ENCODE measurements around the gene DNPH1.
A peak's percentile ranks its signal among the peaks of the same experiment; 100 is the strongest.

Gene DNPH1

GRCh38 chr6:43248101-43248500 lies 18.8 kb upstream of the DNPH1 start:
- no peaks in the 10 kb centered on the region for H3K9me3 ChIP-seq (ENCODE audit: insufficient read depth, low read length)
- DNase-seq (ENCODE audit: low read depth, low spot score), result no peak
- H3K4me1 ChIP-seq (ENCODE audit: insufficient read depth, insufficient read length), result peaks cover 15% of the 10 kb centered on the region
- TF ChIP-seq YY1 (IDR thresholded peaks at IDR 0.05; ENCODE audit: insufficient read depth, insufficient read length) (no peak), SUZ12 (IDR thresholded peaks at IDR 0.05; ENCODE audit: extremely low read depth, insufficient read depth, insufficient read length) (no peak), ZNF274 (IDR thresholded peaks at IDR 0.05; ENCODE audit: low read depth, low read length) (no peak)
- H3K4me3 ChIP-seq (ENCODE audit: insufficient read length, low read depth), result no peak overlapping the region
- H3K9ac ChIP-seq (ENCODE audit: insufficient read length, low read depth), result no peak overlapping the region
- no peaks in the 10 kb centered on the region for H3K36me3 ChIP-seq (ENCODE audit: insufficient read depth, insufficient read length, low read length)
- peaks cover 56% of the 10 kb centered on the region for H3K27me3 ChIP-seq (ENCODE audit: insufficient read depth, insufficient read length)

GRCh38 chr6:43247114-43247999 lies 18.1 kb upstream of the DNPH1 start:
- peak; percentile 56 for DNase-seq (ENCODE audit: low read depth, low spot score)
- Histone ChIP-seq H3K9me3 (ENCODE audit: insufficient read depth, low read length) (no peaks in the 10 kb centered on the region), H3K27me3 (ENCODE audit: insufficient read depth, insufficient read length) (peaks cover 64% of the 10 kb centered on the region), H3K4me1 (ENCODE audit: insufficient read depth, insufficient read length) (peaks cover 15% of the 10 kb centered on the region), H3K4me3 (ENCODE audit: insufficient read length, low read depth) (peak overlapping the region; percentile 77), H3K36me3 (ENCODE audit: insufficient read depth, insufficient read length, low read length) (no peaks in the 10 kb centered on the region), H3K9ac (ENCODE audit: insufficient read length, low read depth) (peak overlapping the region; percentile 67)
- TF ChIP-seq ZNF274 (IDR thresholded peaks at IDR 0.05; ENCODE audit: low read depth, low read length) (no peak), YY1 (IDR thresholded peaks at IDR 0.05; ENCODE audit: insufficient read depth, insufficient read length) (no peak), SUZ12 (IDR thresholded peaks at IDR 0.05; ENCODE audit: extremely low read depth, insufficient read depth, insufficient read length) (no peak)

- DNase-seq (ENCODE audit: low read depth, low spot score), result peak; percentile 40
- H3K9ac ChIP-seq (ENCODE audit: insufficient read length, low read depth), result no peak overlapping the region
- peaks cover 72% of the 10 kb centered on the region for H3K27me3 ChIP-seq (ENCODE audit: insufficient read depth, insufficient read length)
- no peaks in the 10 kb centered on the region for H3K36me3 ChIP-seq (ENCODE audit: insufficient read depth, insufficient read length, low read length)
- no peaks in the 10 kb centered on the region for H3K9me3 ChIP-seq (ENCODE audit: insufficient read depth, low read length)
- H3K4me3 ChIP-seq (ENCODE audit: insufficient read length, low read depth), result peak overlapping the region; percentile 77
- no peak for TF ChIP-seq ZNF274 (IDR thresholded peaks at IDR 0.05; ENCODE audit: low read depth, low read length)
- TF ChIP-seq YY1 (IDR thresholded peaks at IDR 0.05; ENCODE audit: insufficient read depth, insufficient read length), result no peak
- TF ChIP-seq SUZ12 (IDR thresholded peaks at IDR 0.05; ENCODE audit: extremely low read depth, insufficient read depth, insufficient read length), result no peak
- peaks cover 11% of the 10 kb centered on the region for H3K4me1 ChIP-seq (ENCODE audit: insufficient read depth, insufficient read length)
These were observed 17.2 kb upstream of the DNPH1 start for GRCh38 chr6:43246301-43247113.

GRCh38 chr6:43243664-43244321 lies 14.5 kb upstream of the DNPH1 start:
- TF ChIP-seq SUZ12 (IDR thresholded peaks at IDR 0.05; ENCODE audit: extremely low read depth, insufficient read depth, insufficient read length) (peak; percentile 82), YY1 (IDR thresholded peaks at IDR 0.05; ENCODE audit: insufficient read depth, insufficient read length) (no peak)
- no peak for DNase-seq (ENCODE audit: low read depth, low spot score)
- H3K9me3 ChIP-seq (ENCODE audit: insufficient read depth, low read length), result no peaks in the 10 kb centered on the region
- peaks cover 75% of the 10 kb centered on the region for H3K27me3 ChIP-seq (ENCODE audit: insufficient read depth, insufficient read length)
- no peaks in the 10 kb centered on the region for H3K36me3 ChIP-seq (ENCODE audit: insufficient read depth, insufficient read length, low read length)
- H3K4me1 ChIP-seq (ENCODE audit: insufficient read depth, insufficient read length), result peaks cover 5% of the 10 kb centered on the region
- H3K4me3 ChIP-seq (ENCODE audit: insufficient read length, low read depth), result no peak overlapping the region
- H3K9ac ChIP-seq (ENCODE audit: insufficient read length, low read depth), result no peak overlapping the region

GRCh38 chr6:43242908-43243663 lies 13.8 kb upstream of the DNPH1 start, which contains the start of gene TTBK1:
Gene TTBK1 (plus strand): TSS chr6:43243481. CDS start chr6:43246661, 3,180 bp downstream.
- H3K9me3 ChIP-seq (ENCODE audit: insufficient read depth, low read length), result no peaks in the 10 kb centered on the region
- TF ChIP-seq YY1 (IDR thresholded peaks at IDR 0.05; ENCODE audit: insufficient read depth, insufficient read length), result no peak
- H3K27me3 ChIP-seq (ENCODE audit: insufficient read depth, insufficient read length), result peaks cover 68% of the 10 kb centered on the region
- no peak for DNase-seq (ENCODE audit: low read depth, low spot score)
- no peak within 1 kb of the TSS for H3K4me3 ChIP-seq (ENCODE audit: insufficient read length, low read depth)
- H3K4me1 ChIP-seq (ENCODE audit: insufficient read depth, insufficient read length), result peaks cover 5% of the 10 kb centered on the region
- no peaks in the 10 kb centered on the region for H3K36me3 ChIP-seq (ENCODE audit: insufficient read depth, insufficient read length, low read length)
- no peak within 1 kb of the TSS for H3K9ac ChIP-seq (ENCODE audit: insufficient read length, low read depth)

- Histone ChIP-seq H3K4me3 (ENCODE audit: insufficient read length, low read depth) (no peak overlapping the region), H3K4me1 (ENCODE audit: insufficient read depth, insufficient read length) (peaks cover under 1% of the 10 kb centered on the region), H3K36me3 (ENCODE audit: insufficient read depth, insufficient read length, low read length) (no peaks in the 10 kb centered on the region), H3K9me3 (ENCODE audit: insufficient read depth, low read length) (no peaks in the 10 kb centered on the region), H3K27me3 (ENCODE audit: insufficient read depth, insufficient read length) (peaks cover 57% of the 10 kb centered on the region), H3K9ac (ENCODE audit: insufficient read length, low read depth) (no peak overlapping the region)
- no peak for DNase-seq (ENCODE audit: low read depth, low spot score)
- TF ChIP-seq YY1 (IDR thresholded peaks at IDR 0.05; ENCODE audit: insufficient read depth, insufficient read length) (no peak), SUZ12 (IDR thresholded peaks at IDR 0.05; ENCODE audit: extremely low read depth, insufficient read depth, insufficient read length) (no peak), ZNF274 (IDR thresholded peaks at IDR 0.05; ENCODE audit: low read depth, low read length) (no peak)
These were observed 12.2 kb upstream of the DNPH1 start for GRCh38 chr6:43241446-43241845.
